Muscle of back (tissue), 13 donors: ENCODE data around the gene PDCD4. TPM values are rescaled to one million over a fixed set of nuclear protein-coding genes. Genes with fewer than 3 reads are reported as not detected.

Source experiments
- DNase-seq, 3 donors: peaks; one replicate each; pipeline versions ENCODE4 v3.0.0 to v3.0.0-alpha.2; 2013
- long read RNA-seq, 9 donors: transcript quantifications; one replicate each; lab custom pipeline, GENCODE V29; 2026
- polyA plus RNA-seq, 10 donors: library from polyadenylated mRNA; unstranded; fragments of 120-200 nt; gene quantifications; one replicate each; pipeline ENCODE4 v1.2.1, GENCODE V29; 2013; ENCODE audit not compliant: insufficient read length in 10 of 10

Gene PDCD4
- 100 to 1,000 TPM; 118 to 216 (median 146) TPM for polyA plus RNA-seq
- long read RNA-seq, donor 1, partial matches to known transcripts = 0 of 4 reads
- long read RNA-seq, donor 1, other reads (novel, unspliced or antisense) = 0 of 4 reads
- long read RNA-seq, donor 2, partial matches to known transcripts = 0 of 4 reads
- long read RNA-seq, donor 2, other reads (novel, unspliced or antisense) = 0 of 4 reads
- long read RNA-seq, donor 3 = 0 reads
- long read RNA-seq, donor 4, transcript PDCD4-201 (12 exons, 3,602 nt) = major isoform, 6 of 7 reads
- long read RNA-seq, donor 4, partial matches to known transcripts = 0 of 7 reads
- long read RNA-seq, donor 4, other reads (novel, unspliced or antisense) = 0 of 7 reads
- long read RNA-seq, donor 5, partial matches to known transcripts = 18 of 30 reads
- long read RNA-seq, donor 5, other reads (novel, unspliced or antisense) = 8 of 30 reads
- long read RNA-seq, donor 6, transcript PDCD4-201 (12 exons, 3,602 nt) = major isoform, 5 of 34 reads
- long read RNA-seq, donor 6, partial matches to known transcripts = 6 of 34 reads
- long read RNA-seq, donor 6, other reads (novel, unspliced or antisense) = 22 of 34 reads
- long read RNA-seq, donor 7, transcript PDCD4-201 (12 exons, 3,602 nt) = major isoform, 7 of 7 reads
- long read RNA-seq, donor 7, partial matches to known transcripts = 0 of 7 reads
- long read RNA-seq, donor 7, other reads (novel, unspliced or antisense) = 0 of 7 reads
- long read RNA-seq, donor 8, partial matches to known transcripts = 0 of 4 reads
- long read RNA-seq, donor 8, other reads (novel, unspliced or antisense) = 0 of 4 reads
- long read RNA-seq, donor 9, partial matches to known transcripts = 0 of 2 reads
- long read RNA-seq, donor 9, other reads (novel, unspliced or antisense) = 0 of 2 reads

GRCh38 chr10:110871298-110872084, at the start of gene PDCD4:
Gene PDCD4 (plus strand): TSS chr10:110871928. CDS start chr10:110876028, 4,100 bp downstream.
- peak; percentile 99 to 100 (median 100) for DNase-seq

GRCh38 chr10:110822035-110822711, 49.6 kb upstream of the PDCD4 start:
- peak in 2 of 3 donors; percentile 54 to 63 for DNase-seq

- DNase-seq = no peak
Observed at GRCh38 chr10:110822712-110823311, 48.9 kb upstream of the PDCD4 start.

- DNase-seq = no peak
Observed at GRCh38 chr10:110824152-110824441, 47.6 kb upstream of the PDCD4 start.

GRCh38 chr10:110824660-110825059, 47.1 kb upstream of the PDCD4 start:
- no peak for DNase-seq

- DNase-seq = no peak
Observed at GRCh38 chr10:110825508-110825907, 46.2 kb upstream of the PDCD4 start.

- peak in 1 of 3 donors; percentile 65 for DNase-seq
Observed at GRCh38 chr10:110827410-110827809, 44.3 kb upstream of the PDCD4 start.

GRCh38 chr10:110827875-110828274, 43.9 kb upstream of the PDCD4 start:
- DNase-seq = peak in 1 of 3 donors; percentile 44

- DNase-seq = no peak
Observed at GRCh38 chr10:110828525-110828924, 43.2 kb upstream of the PDCD4 start.

- no peak for DNase-seq
Observed at GRCh38 chr10:110829721-110830410, 41.9 kb upstream of the PDCD4 start.

- no peak for DNase-seq
Observed at GRCh38 chr10:110833234-110833940, 38.3 kb upstream of the PDCD4 start.

GRCh38 chr10:110833941-110834628, 37.6 kb upstream of the PDCD4 start:
- DNase-seq = no peak

- peak; percentile 62 to 86 (median 73) for DNase-seq
Observed at GRCh38 chr10:110834629-110835301, 37.0 kb upstream of the PDCD4 start.

- DNase-seq = no peak
Observed at GRCh38 chr10:110835841-110836240, 35.9 kb upstream of the PDCD4 start.

- DNase-seq = peak in 1 of 3 donors; percentile 57
Observed at GRCh38 chr10:110836706-110837105, 35.0 kb upstream of the PDCD4 start.

- peak in 1 of 3 donors; percentile 67 for DNase-seq
Observed at GRCh38 chr10:110837418-110838171, 34.1 kb upstream of the PDCD4 start.

GRCh38 chr10:110840225-110840922, 31.4 kb upstream of the PDCD4 start:
- no peak for DNase-seq
